Vagina (tissue), 2 donors: ENCODE results near the gene GLRX5.

Source experiments
- POLR2A ChIP-seq, 2 donors: fragments of 450-650 bp; IDR thresholded peaks; one replicate each; pipeline ENCODE4 v1.6.1; 2017; ENCODE audit warnings: antibody characterized with exemption in 2 of 2, mild to moderate bottlenecking in 2 of 2, moderate library complexity in 2 of 2
- POLR2AphosphoS5 ChIP-seq, 2 donors: sonication (generic); formaldehyde crosslinking; IDR thresholded peaks; one replicate each; pipeline ENCODE4 v1.9.0; 2017; ENCODE audit warnings: antibody characterized with exemption in 2 of 2, mild to moderate bottlenecking in 2 of 2, low read depth in 1 of 2; ENCODE audit not compliant: insufficient read depth in 1 of 2
- TF ChIP-seq, protein P1 (sequence below), 3 experiments: fragments of 450-650 bp in 2 of 3; fragments of 200-600 bp in 1 of 3; sonication (generic) in 1 of 3; IDR thresholded peaks; one replicate each; pipeline ENCODE4 v1.5.1; 2017 to 2019; ENCODE audit warnings: antibody characterized with exemption in 3 of 3, mild to moderate bottlenecking in 2 of 3, moderate library complexity in 2 of 3

DNA sequence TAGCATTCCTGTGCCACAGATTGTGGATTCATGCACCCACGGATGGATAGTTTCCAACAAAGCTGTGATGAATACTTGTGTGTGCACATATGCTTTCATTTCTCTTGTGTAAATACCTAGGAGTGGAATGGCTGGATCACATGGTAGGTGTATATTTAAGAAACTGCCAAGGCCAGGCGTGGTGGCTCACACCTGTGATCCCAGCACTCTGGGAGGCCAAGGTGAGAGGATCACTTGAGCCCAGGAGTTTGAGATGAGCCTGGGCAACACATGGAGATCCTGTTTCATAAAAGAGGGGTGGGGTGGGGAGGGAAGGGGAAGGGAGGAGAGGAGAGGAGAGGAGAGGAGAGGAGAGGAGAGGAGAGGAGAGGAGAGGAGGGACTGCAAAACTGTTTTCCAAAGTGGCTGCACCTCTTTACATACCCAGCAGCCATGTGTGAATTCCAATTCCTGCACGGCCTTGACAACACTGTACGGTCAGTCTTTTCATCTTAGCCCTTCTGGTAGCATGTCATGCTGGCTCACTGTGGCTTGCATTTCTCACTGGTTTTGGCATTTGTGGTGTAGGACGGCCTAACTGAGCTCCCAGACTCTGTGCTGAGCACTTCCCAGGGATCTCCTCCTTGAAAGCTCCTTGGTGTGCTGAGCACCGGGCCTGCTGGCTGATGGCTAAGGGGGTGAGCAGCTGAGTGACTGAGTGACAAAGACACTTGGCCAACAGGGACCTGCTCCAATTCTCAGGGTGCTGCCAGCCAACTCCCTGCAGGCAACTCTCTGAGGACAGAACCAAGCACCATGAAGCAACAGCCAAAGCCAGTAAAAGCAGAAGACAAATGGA, 46.3 kb upstream of the GLRX5 start:
- TF ChIP-seq, protein P1, sequence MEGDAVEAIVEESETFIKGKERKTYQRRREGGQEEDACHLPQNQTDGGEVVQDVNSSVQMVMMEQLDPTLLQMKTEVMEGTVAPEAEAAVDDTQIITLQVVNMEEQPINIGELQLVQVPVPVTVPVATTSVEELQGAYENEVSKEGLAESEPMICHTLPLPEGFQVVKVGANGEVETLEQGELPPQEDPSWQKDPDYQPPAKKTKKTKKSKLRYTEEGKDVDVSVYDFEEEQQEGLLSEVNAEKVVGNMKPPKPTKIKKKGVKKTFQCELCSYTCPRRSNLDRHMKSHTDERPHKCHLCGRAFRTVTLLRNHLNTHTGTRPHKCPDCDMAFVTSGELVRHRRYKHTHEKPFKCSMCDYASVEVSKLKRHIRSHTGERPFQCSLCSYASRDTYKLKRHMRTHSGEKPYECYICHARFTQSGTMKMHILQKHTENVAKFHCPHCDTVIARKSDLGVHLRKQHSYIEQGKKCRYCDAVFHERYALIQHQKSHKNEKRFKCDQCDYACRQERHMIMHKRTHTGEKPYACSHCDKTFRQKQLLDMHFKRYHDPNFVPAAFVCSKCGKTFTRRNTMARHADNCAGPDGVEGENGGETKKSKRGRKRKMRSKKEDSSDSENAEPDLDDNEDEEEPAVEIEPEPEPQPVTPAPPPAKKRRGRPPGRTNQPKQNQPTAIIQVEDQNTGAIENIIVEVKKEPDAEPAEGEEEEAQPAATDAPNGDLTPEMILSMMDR (IDR thresholded peaks at IDR 0.05) = no peak
- no peak for TF ChIP-seq POLR2A (IDR thresholded peaks at IDR 0.05)
- no peak for TF ChIP-seq POLR2AphosphoS5 (IDR thresholded peaks at IDR 0.05; ENCODE audit: insufficient read depth in 1 of 2, low read depth in 1 of 2)
